OCI-LY3 (cell line): ENCODE measurements around the gene PLA2G4E.

Experiments used
- EZH2phosphoT487 ChIP-seq: fragments of 200-600 bp; shearing (Covaris generic); IDR thresholded peaks from 2 replicates; pipeline ENCODE4 v1.6.1; 2018; ENCODE audit warnings: antibody characterized with exemption, mixed run types, low read depth
- TF ChIP-seq, protein P1 (sequence below): fragments of 200-600, 300-600 bp; sonication (generic); IDR thresholded peaks from 2 replicates; pipeline ENCODE4 v1.5.1; 2014; ENCODE audit warnings: antibody characterized with exemption, low read length, low read depth

GRCh38 chr15:41950489-41950888, 70.4 kb downstream of the PLA2G4E start:
- TF ChIP-seq, protein P1, sequence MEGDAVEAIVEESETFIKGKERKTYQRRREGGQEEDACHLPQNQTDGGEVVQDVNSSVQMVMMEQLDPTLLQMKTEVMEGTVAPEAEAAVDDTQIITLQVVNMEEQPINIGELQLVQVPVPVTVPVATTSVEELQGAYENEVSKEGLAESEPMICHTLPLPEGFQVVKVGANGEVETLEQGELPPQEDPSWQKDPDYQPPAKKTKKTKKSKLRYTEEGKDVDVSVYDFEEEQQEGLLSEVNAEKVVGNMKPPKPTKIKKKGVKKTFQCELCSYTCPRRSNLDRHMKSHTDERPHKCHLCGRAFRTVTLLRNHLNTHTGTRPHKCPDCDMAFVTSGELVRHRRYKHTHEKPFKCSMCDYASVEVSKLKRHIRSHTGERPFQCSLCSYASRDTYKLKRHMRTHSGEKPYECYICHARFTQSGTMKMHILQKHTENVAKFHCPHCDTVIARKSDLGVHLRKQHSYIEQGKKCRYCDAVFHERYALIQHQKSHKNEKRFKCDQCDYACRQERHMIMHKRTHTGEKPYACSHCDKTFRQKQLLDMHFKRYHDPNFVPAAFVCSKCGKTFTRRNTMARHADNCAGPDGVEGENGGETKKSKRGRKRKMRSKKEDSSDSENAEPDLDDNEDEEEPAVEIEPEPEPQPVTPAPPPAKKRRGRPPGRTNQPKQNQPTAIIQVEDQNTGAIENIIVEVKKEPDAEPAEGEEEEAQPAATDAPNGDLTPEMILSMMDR = no peak
- no peak for TF ChIP-seq EZH2phosphoT487
